Keratinocyte (primary cell): ENCODE measurements around the gene DTD1. TPM values are rescaled to one million over a fixed set of nuclear protein-coding genes. Genes with fewer than 3 reads are reported as not detected.

Source experiments
- DNase-seq: peaks from one replicate; pipeline ENCODE4 v3.0.0-alpha.2; 2011; ENCODE audit warnings: low read depth, missing footprints, low spot score
- FAIRE-seq: peaks from 2 replicates; lab custom pipeline; 2011; peaks lifted over from hg19 to GRCh38; lab: Jason Lieb, UNC
- H2AFZ ChIP-seq: 2 replicates; pipeline ENCODE4 v1.6.0; 2012; ENCODE audit warnings: low read length, control low read depth, inconsistent platforms; ENCODE audit not compliant: control insufficient read depth
- H3K27ac ChIP-seq: 2 replicates; pipeline ENCODE4 v1.5.1; 2011; ENCODE audit warnings: low read length; ENCODE audit not compliant: control insufficient read depth, insufficient read depth
- H3K27me3 ChIP-seq: 3 replicates; pipeline ENCODE4 v1.6.0; 2011; ENCODE audit warnings: low read length; ENCODE audit not compliant: control insufficient read depth, insufficient read depth; ENCODE audit errors: extremely low read depth
- H3K36me3 ChIP-seq, 2 experiments: 2 replicates in 1 of 2; 3 replicates in 1 of 2; pipeline ENCODE4 v1.5.1; 2011; ENCODE audit warnings: low read length in 2 of 2, mild to moderate bottlenecking in 1 of 2; ENCODE audit not compliant: control insufficient read depth in 2 of 2, insufficient read depth in 2 of 2; ENCODE audit errors: extremely low read depth in 1 of 2
- H3K4me1 ChIP-seq: 3 replicates; pipeline ENCODE4 v1.5.1; 2011; ENCODE audit warnings: low read length; ENCODE audit not compliant: control insufficient read depth, insufficient read depth; ENCODE audit errors: extremely low read depth
- H3K4me2 ChIP-seq: 3 replicates; pipeline ENCODE4 v1.6.0; 2011; ENCODE audit warnings: low read depth, low read length; ENCODE audit not compliant: control insufficient read depth, insufficient read depth; ENCODE audit errors: extremely low read depth
- H3K4me3 ChIP-seq, 3 experiments: fragments of 200-600 bp in 1 of 3; sonication (generic) in 1 of 3; 2 replicates in 2 of 3; 3 replicates in 1 of 3; pipeline ENCODE4 v1.5.1; 2011 to 2016; ENCODE audit warnings: low read length in 3 of 3, mild to moderate bottlenecking in 3 of 3, control low read depth in 2 of 3, inconsistent platforms in 1 of 3, low read depth in 1 of 3, mixed read lengths in 1 of 3, mixed run types in 1 of 3, moderate library complexity in 1 of 3; ENCODE audit not compliant: control insufficient read depth in 2 of 3, insufficient read depth in 2 of 3; ENCODE audit errors: extremely low read depth in 1 of 3
- H3K79me2 ChIP-seq: 2 replicates; pipeline ENCODE4 v1.6.0; 2012; ENCODE audit warnings: low read length; ENCODE audit not compliant: control insufficient read depth, insufficient read depth
- H3K9ac ChIP-seq: 3 replicates; pipeline ENCODE4 v1.6.0; 2011; ENCODE audit warnings: low read length; ENCODE audit not compliant: control insufficient read depth, insufficient read depth; ENCODE audit errors: extremely low read depth
- H3K9me1 ChIP-seq: 3 replicates; pipeline ENCODE4 v1.6.0; 2011; ENCODE audit warnings: low read length; ENCODE audit not compliant: control insufficient read depth, insufficient read depth; ENCODE audit errors: extremely low read depth
- H3K9me3 ChIP-seq: 2 replicates; pipeline ENCODE4 v1.5.1; 2012; ENCODE audit warnings: low read depth, low read length; ENCODE audit not compliant: control insufficient read depth
- H4K20me1 ChIP-seq: 3 replicates; pipeline ENCODE4 v1.6.0; 2011; ENCODE audit warnings: low read length; ENCODE audit not compliant: control insufficient read depth, insufficient read depth; ENCODE audit errors: extremely low read depth
- EZH2 ChIP-seq: IDR thresholded peaks from one replicate; pipeline ENCODE4 v1.6.1; 2012; ENCODE audit warnings: inconsistent platforms, mild to moderate bottlenecking, low read length, moderate library complexity
- dilution Hi-C: fragments of 300-500 bp; cut with MboI; formaldehyde crosslinking; loops from one replicate; pipeline ENCODE4 v1.7.0; 2020; ENCODE audit warnings: low sequenced_read_pairs; ENCODE audit not compliant: extremely low pct_ligation_motif_present
- polyA plus RNA-seq, 5 experiments: library from polyadenylated mRNA; depleted of rRNA in 3 of 5; stranded (reverse) in 3 of 5; stranded (forward) in 1 of 5; unstranded in 1 of 5; fragments of >200 nt; gene quantifications; 1 replicate in 1 of 5; 2 replicates in 3 of 5; 3 replicates in 1 of 5; pipeline versions ENCODE4 v1.2.1 to v1.2.3, GENCODE V29; 2011 to 2012; ENCODE audit warnings: missing spikeins in 2 of 5, low read depth in 1 of 5, low replicate concordance in 1 of 5
- TF ChIP-seq, protein P1 (sequence below), 3 experiments: IDR thresholded peaks in 1 of 3; conservative IDR thresholded peaks in 1 of 3; optimal IDR thresholded peaks in 1 of 3; 2 replicates in 2 of 3; 3 replicates in 1 of 3; pipeline versions ENCODE3 to v1.5.1; 2011; ENCODE audit warnings: low read length in 3 of 3, mild to moderate bottlenecking in 3 of 3, moderate library complexity in 2 of 3, control low read depth in 1 of 3, inconsistent platforms in 1 of 3; ENCODE audit not compliant: insufficient read depth in 2 of 3; ENCODE audit errors: extremely low read depth in 1 of 3

The DTD1 gene
- polyA plus RNA-seq, 1 donor (not counting 4 experiments of a cell fraction or from before 2014, with no cell fraction given): 68.3 TPM

DNA sequence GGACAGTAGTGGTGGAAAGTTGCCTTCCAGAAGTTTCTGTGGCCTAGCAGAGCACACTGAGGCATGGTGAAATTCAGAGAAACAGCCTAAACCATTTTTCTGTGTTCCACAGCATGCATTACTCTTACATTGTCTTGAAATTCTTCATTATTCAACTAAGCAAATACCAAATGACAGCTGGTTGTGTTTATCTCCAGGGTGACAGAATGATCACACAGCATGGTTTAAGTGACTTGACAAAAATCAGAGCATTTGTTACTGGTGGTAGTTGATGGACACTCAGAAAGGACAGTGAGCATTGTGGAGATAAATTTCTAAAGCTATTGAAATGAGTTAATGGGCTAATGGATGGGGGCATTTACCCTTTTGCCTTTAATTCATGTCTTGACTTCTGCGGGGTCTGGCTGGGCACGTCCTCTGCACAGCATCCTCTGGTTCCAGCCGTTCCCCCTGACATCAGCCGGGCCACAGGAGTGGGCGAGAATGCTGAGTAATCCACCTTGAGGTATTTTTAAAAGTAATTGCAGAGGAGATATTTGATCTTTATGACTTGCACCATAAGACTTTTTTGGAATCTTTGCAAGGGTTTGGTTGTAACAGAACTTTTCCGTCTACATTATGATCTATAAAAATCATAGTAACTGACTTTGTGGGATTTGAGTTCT, 146.8 kb downstream of the DTD1 start:
- no peak overlapping the region for H3K4me3 ChIP-seq
- no peaks in the 10 kb centered on the region for H3K4me1 ChIP-seq
- H2AFZ ChIP-seq: no peak overlapping the region
- H3K79me2 ChIP-seq: no peaks in the 10 kb centered on the region
- H3K27me3 ChIP-seq: no peaks in the 10 kb centered on the region
- H4K20me1 ChIP-seq: no peaks in the 10 kb centered on the region
- no peak overlapping the region for H3K9ac ChIP-seq
- no peaks in the 10 kb centered on the region for H3K9me1 ChIP-seq
- TF ChIP-seq EZH2: no peak
- TF ChIP-seq, protein P1, sequence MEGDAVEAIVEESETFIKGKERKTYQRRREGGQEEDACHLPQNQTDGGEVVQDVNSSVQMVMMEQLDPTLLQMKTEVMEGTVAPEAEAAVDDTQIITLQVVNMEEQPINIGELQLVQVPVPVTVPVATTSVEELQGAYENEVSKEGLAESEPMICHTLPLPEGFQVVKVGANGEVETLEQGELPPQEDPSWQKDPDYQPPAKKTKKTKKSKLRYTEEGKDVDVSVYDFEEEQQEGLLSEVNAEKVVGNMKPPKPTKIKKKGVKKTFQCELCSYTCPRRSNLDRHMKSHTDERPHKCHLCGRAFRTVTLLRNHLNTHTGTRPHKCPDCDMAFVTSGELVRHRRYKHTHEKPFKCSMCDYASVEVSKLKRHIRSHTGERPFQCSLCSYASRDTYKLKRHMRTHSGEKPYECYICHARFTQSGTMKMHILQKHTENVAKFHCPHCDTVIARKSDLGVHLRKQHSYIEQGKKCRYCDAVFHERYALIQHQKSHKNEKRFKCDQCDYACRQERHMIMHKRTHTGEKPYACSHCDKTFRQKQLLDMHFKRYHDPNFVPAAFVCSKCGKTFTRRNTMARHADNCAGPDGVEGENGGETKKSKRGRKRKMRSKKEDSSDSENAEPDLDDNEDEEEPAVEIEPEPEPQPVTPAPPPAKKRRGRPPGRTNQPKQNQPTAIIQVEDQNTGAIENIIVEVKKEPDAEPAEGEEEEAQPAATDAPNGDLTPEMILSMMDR (optimal IDR thresholded peaks at IDR 0.05 in 1 of 3, IDR thresholded peaks at IDR 0.05 in 1 of 3, conservative IDR thresholded peaks at IDR 0.05 in 1 of 3; ENCODE audit: extremely low read depth in 1 of 3, insufficient read depth in 2 of 3, low read length in 3 of 3): no peak
- H3K4me2 ChIP-seq: no peak overlapping the region
- H3K27ac ChIP-seq: no peak overlapping the region
- no peak for DNase-seq
- H3K36me3 ChIP-seq: no peaks in the 10 kb centered on the region
- no peaks in the 10 kb centered on the region for H3K9me3 ChIP-seq
- no peak for FAIRE-seq
- dilution Hi-C loops: no loop called here

DNA sequence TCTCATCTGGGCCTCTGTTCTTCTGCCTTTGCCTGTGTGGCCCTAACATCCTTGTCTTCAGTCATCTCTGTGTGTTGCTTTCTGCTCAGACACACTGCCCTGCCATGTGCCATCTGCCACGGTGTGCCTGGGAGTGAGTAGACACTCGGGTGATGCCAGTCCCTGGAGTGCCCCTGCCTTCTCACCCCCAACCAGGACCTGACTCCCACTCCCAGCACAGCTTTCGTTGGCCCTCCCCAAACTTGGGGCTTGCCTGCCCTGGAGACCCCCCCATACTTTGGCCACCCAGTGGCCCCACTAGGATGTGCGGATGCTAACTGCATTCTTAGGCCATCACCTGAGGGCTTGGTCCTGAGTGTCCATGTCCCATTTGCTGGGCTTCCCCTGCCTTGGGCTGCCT, 149.3 kb downstream of the DTD1 start:
- TF ChIP-seq EZH2: no peak
- TF ChIP-seq, protein P1 (optimal IDR thresholded peaks at IDR 0.05 in 1 of 3, IDR thresholded peaks at IDR 0.05 in 1 of 3, conservative IDR thresholded peaks at IDR 0.05 in 1 of 3; ENCODE audit: extremely low read depth in 1 of 3, insufficient read depth in 2 of 3, low read length in 3 of 3): no peak
- FAIRE-seq: no peak
- no peaks in the 10 kb centered on the region for H3K36me3 ChIP-seq

More for the DNA sequence above, 149.3 kb downstream of the DTD1 start:
- no peak overlapping the region for H3K27ac ChIP-seq
- H3K79me2 ChIP-seq: no peaks in the 10 kb centered on the region
- no peak overlapping the region for H3K9ac ChIP-seq
- no peak for DNase-seq
- no peaks in the 10 kb centered on the region for H3K9me3 ChIP-seq
- H3K9me1 ChIP-seq: no peaks in the 10 kb centered on the region
- no peak overlapping the region for H3K4me2 ChIP-seq
- H2AFZ ChIP-seq: no peak overlapping the region
- no peak overlapping the region for H3K4me3 ChIP-seq
- H3K4me1 ChIP-seq: no peaks in the 10 kb centered on the region
- no peaks in the 10 kb centered on the region for H3K27me3 ChIP-seq
- dilution Hi-C loops: no loop called here
- H4K20me1 ChIP-seq: no peaks in the 10 kb centered on the region
